HCT116 (cell line): ENCODE results near the gene RTL1. TPM values are rescaled to one million over a fixed set of nuclear protein-coding genes. Genes with fewer than 3 reads are reported as not detected.

Experiments
- ATAC-seq: fragments of 200-7000 bp; cut with Tn5 transposase; 2 replicates; pipeline ENCODE4 v1.9.1; 2020; ENCODE audit warnings: mild to moderate bottlenecking, moderate library complexity
- BruUV-seq: library from RNA; stranded (reverse); fragments of 400-500 nt; replicated peaks from 2 replicates; lab custom pipeline; 2021; lab: Mats Ljungman, UMichigan
- CTCF ChIA-PET: fragments of 300-600 bp; sonication (Branson Sonifier 250); formaldehyde crosslinking; loops from one replicate; lab custom pipeline; 2021; ENCODE audit warnings: antibody characterized with exemption; lab: Charles Lee
- POLR2A ChIA-PET: fragments of 300-600, 350-600 bp; sonication (Branson Sonifier 250); formaldehyde crosslinking; loops from one replicate; lab custom pipeline; 2021; ENCODE audit warnings: antibody characterized with exemption; lab: Charles Lee
- RAD21 ChIA-PET, 2 experiments: fragments of 300-600 bp; sonication (Branson Sonifier 250); formaldehyde crosslinking; loops; one replicate each; lab custom pipeline; 2023; ENCODE audit warnings: low total read pairs in 2 of 2; ENCODE audit not compliant: uncharacterized antibody in 2 of 2, unreplicated experiment in 2 of 2, low non-redundant PET in 1 of 2; lab: Charles Lee
- DNase-seq: peaks from one replicate; pipeline ENCODE4 v3.0.0-alpha.2; 2010; ENCODE audit warnings: low read depth, low spot score
- H2AFZ ChIP-seq: fragments of 200-600 bp; shearing (Covaris generic), sonication (generic); 2 replicates; pipeline ENCODE4 v1.6.1; 2017; ENCODE audit warnings: low read depth, mixed run types, mixed read lengths, antibody characterized with exemption, low read length; ENCODE audit not compliant: poor library complexity, severe bottlenecking
- H3K27ac ChIP-seq: 2 replicates; pipeline ENCODE4 v1.5.1; 2012; ENCODE audit warnings: low read depth, low read length
- H3K27me3 ChIP-seq: fragments of 200-600 bp; sonication (generic); 2 replicates; pipeline ENCODE4 v1.6.1; 2016; ENCODE audit warnings: mixed run types, low read length, mixed read lengths; ENCODE audit not compliant: insufficient read depth
- H3K36me3 ChIP-seq, 2 experiments: fragments of 200-500 bp in 1 of 2; fragments of 200-600 bp in 1 of 2; sonication (Bioruptor generic) in 1 of 2; sonication (generic) in 1 of 2; 2 replicates each; pipeline versions ENCODE4 v1.5.1 to v1.6.1; 2014 to 2016; ENCODE audit warnings: low read length in 2 of 2, inconsistent platforms in 1 of 2, mixed read lengths in 1 of 2, mixed run types in 1 of 2; ENCODE audit not compliant: insufficient read depth in 2 of 2, control insufficient read depth in 1 of 2
- H3K4me1 ChIP-seq, 2 experiments: fragments of 200-600 bp in 1 of 2; sonication (generic) in 1 of 2; 2 replicates each; pipeline versions ENCODE4 v1.5.1 to v1.6.1; 2012 to 2017; ENCODE audit warnings: low read length in 2 of 2, inconsistent platforms in 1 of 2, mild to moderate bottlenecking in 1 of 2, mixed read lengths in 1 of 2, mixed run types in 1 of 2, moderate library complexity in 1 of 2; ENCODE audit not compliant: insufficient read depth in 2 of 2, control insufficient read depth in 1 of 2
- H3K4me2 ChIP-seq: fragments of 200-600 bp; sonication (generic); 2 replicates; pipeline ENCODE4 v1.6.1; 2017; ENCODE audit warnings: mixed run types, low read length, mixed read lengths
- H3K4me3 ChIP-seq, 2 experiments: fragments of 200-600 bp in 1 of 2; sonication (generic) in 1 of 2; replicated peaks in 1 of 2; 2 replicates each; pipeline ENCODE4 v1.5.1; 2011 to 2016; ENCODE audit warnings: low read length in 2 of 2, control low read depth in 1 of 2, low read depth in 1 of 2, mild to moderate bottlenecking in 1 of 2, mixed read lengths in 1 of 2, mixed run types in 1 of 2
- H3K79me2 ChIP-seq: fragments of 200-600 bp; sonication (generic); 2 replicates; pipeline ENCODE4 v1.6.1; 2017; ENCODE audit warnings: mild to moderate bottlenecking, mixed run types, low read length, moderate library complexity, mixed read lengths; ENCODE audit not compliant: insufficient read depth
- H3K9ac ChIP-seq: fragments of 200-600 bp; sonication (generic); 2 replicates; pipeline ENCODE4 v1.6.1; 2016; ENCODE audit warnings: low read length, mixed read lengths
- H3K9me2 ChIP-seq: fragments of 200-600 bp; sonication (generic), shearing (Covaris generic); 2 replicates; pipeline ENCODE4 v1.6.1; 2017; ENCODE audit warnings: mixed run types, mild to moderate bottlenecking, moderate library complexity; ENCODE audit not compliant: insufficient read depth
- H3K9me3 ChIP-seq, 2 experiments: fragments of 200-500 bp in 1 of 2; fragments of 200-600 bp in 1 of 2; sonication (Bioruptor generic) in 1 of 2; sonication (generic) in 1 of 2; 2 replicates each; pipeline ENCODE4 v1.6.1; 2014 to 2017; ENCODE audit warnings: low read length in 2 of 2, mixed read lengths in 2 of 2, inconsistent platforms in 1 of 2, low read depth in 1 of 2, mild to moderate bottlenecking in 1 of 2, mixed run types in 1 of 2, moderate library complexity in 1 of 2; ENCODE audit not compliant: control insufficient read depth in 1 of 2, insufficient read depth in 1 of 2
- H4K20me1 ChIP-seq: fragments of 200-600 bp; sonication (generic), shearing (Covaris generic); 2 replicates; pipeline ENCODE4 v1.6.1; 2017; ENCODE audit warnings: mixed run types, mild to moderate bottlenecking, moderate library complexity; ENCODE audit not compliant: insufficient read depth
- CBX3 ChIP-seq: IDR thresholded peaks from 2 replicates; pipeline ENCODE4 v1.6.1; 2012; ENCODE audit warnings: low read depth
- CEBPB ChIP-seq: IDR thresholded peaks from 2 replicates; pipeline ENCODE4 v1.6.1; 2012; ENCODE audit warnings: low read depth
- EGR1 ChIP-seq: IDR thresholded peaks from 2 replicates; pipeline ENCODE4 v1.6.1; 2012; ENCODE audit warnings: low read depth
- ELF1 ChIP-seq: IDR thresholded peaks from 2 replicates; pipeline ENCODE4 v1.6.1; 2012; ENCODE audit warnings: low read depth, borderline replicate concordance
- EZH2 ChIP-seq: fragments of 200-600 bp; sonication (generic); IDR thresholded peaks from 2 replicates; pipeline ENCODE4 v1.6.1; 2017; ENCODE audit warnings: antibody characterized with exemption, mixed run types
- EZH2phosphoT487 ChIP-seq: fragments of 200-600 bp; IDR thresholded peaks from 2 replicates; pipeline ENCODE4 v1.6.1; 2018; ENCODE audit warnings: antibody characterized with exemption, borderline replicate concordance
- FOSL1 ChIP-seq: IDR thresholded peaks from 2 replicates; pipeline ENCODE4 v1.6.1; 2012; ENCODE audit warnings: low read depth
- JUND ChIP-seq: IDR thresholded peaks from 2 replicates; pipeline ENCODE4 v1.6.1; 2012
- POLR2A ChIP-seq: IDR thresholded peaks from 2 replicates; pipeline ENCODE4 v1.7.0; 2011; ENCODE audit warnings: borderline replicate concordance; ENCODE audit not compliant: insufficient read depth, insufficient read length; ENCODE audit errors: extremely low read depth
- RAD21 ChIP-seq: IDR thresholded peaks from 2 replicates; pipeline ENCODE4 v1.6.1; 2012; ENCODE audit warnings: low read depth, mild to moderate bottlenecking
- SIN3A ChIP-seq: IDR thresholded peaks from 2 replicates; pipeline ENCODE4 v1.6.1; 2012; ENCODE audit warnings: low read depth
- TCF7L2 ChIP-seq: IDR thresholded peaks from 2 replicates; pipeline ENCODE4 v1.7.0; 2011; ENCODE audit warnings: borderline replicate concordance, inconsistent platforms; ENCODE audit not compliant: insufficient read depth, insufficient read length; ENCODE audit errors: extremely low read depth
- YY1 ChIP-seq: IDR thresholded peaks from 2 replicates; pipeline ENCODE4 v1.6.1; 2011; ENCODE audit warnings: low read length, low read depth, moderate library complexity, mild to moderate bottlenecking; ENCODE audit not compliant: insufficient replicate concordance; ENCODE audit errors: extremely low read depth
- ZNF274 ChIP-seq: fragments of 200-500 bp; sonication (Bioruptor generic); IDR thresholded peaks from 2 replicates; pipeline ENCODE4 v1.6.1; 2014; ENCODE audit warnings: mild to moderate bottlenecking, low read depth, low read length, inconsistent platforms
- intact Hi-C: fragments of 100-400 bp; cut with micrococcal nuclease; formaldehyde crosslinking; loops from 2 replicates; pipeline ENCODE4 v1.10.0; 2022
- total RNA-seq: library from RNA; stranded (reverse); gene quantifications from one replicate; pipeline ENCODE4 v1.2.1, GENCODE V29; 2021; ENCODE audit not compliant: unreplicated experiment
- TF ChIP-seq, protein P1 (sequence below): IDR thresholded peaks from 2 replicates; pipeline ENCODE4 v1.6.1; 2012; ENCODE audit warnings: low read depth
- TF ChIP-seq, protein P2 (sequence below), 3 experiments: fragments of 200-600 bp in 1 of 3; sonication (generic) in 1 of 3; IDR thresholded peaks in 2 of 3; conservative IDR thresholded peaks in 1 of 3; 2 replicates each; pipeline ENCODE4 v1.5.1; 2012 to 2017; ENCODE audit warnings: low read depth in 2 of 3, low read length in 2 of 3, antibody characterized with exemption in 1 of 3, borderline replicate concordance in 1 of 3, control low read depth in 1 of 3, mild to moderate bottlenecking in 1 of 3, mixed read lengths in 1 of 3, mixed run types in 1 of 3, moderate library complexity in 1 of 3; ENCODE audit not compliant: insufficient read depth in 1 of 3
- TF ChIP-seq, protein P3 (sequence below): IDR thresholded peaks from 2 replicates; pipeline ENCODE4 v1.6.1; 2011; ENCODE audit warnings: mild to moderate bottlenecking, low read length, moderate library complexity; ENCODE audit not compliant: insufficient replicate concordance; ENCODE audit errors: extremely low read depth
- TF ChIP-seq, protein P4 (sequence below): IDR thresholded peaks from 2 replicates; pipeline ENCODE4 v1.6.1; 2012

RTL1 gene
- total RNA-seq, 1 experiment from 2014 or later = not detected

DNA sequence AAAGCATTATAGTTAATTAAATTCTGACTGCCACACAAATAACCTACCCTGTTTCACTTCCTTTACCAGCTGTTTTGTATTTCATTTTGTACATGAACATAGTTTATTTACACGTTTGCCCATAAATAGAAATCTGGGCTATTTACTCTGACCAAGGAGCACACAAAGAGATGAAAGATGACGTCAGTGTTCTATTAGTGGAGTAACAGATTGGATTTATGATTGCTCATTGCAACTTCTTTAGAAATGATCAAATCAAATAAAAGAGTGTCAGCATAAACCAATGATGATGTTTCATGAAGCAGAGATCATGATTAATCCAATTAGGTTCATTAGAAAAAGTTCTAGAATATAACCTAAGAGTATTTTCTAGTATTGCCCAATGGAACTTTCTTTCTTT lies 12.0 kb upstream of the RTL1 start:
- H4K20me1 ChIP-seq = no peaks in the 10 kb centered on the region
- BruUV-seq = no TSS peak
- no peak overlapping the region for H3K4me3 ChIP-seq
- H3K9me3 ChIP-seq = no peaks in the 10 kb centered on the region
- intact Hi-C loops = no loop called here
- no peak overlapping the region for H2AFZ ChIP-seq
- DNase-seq (no peak), ATAC-seq (no peak)
- H3K9ac ChIP-seq = no peak overlapping the region
- H3K4me2 ChIP-seq = no peak overlapping the region
- H3K79me2 ChIP-seq = no peaks in the 10 kb centered on the region
- POLR2A ChIA-PET = no interaction called here
- no peaks in the 10 kb centered on the region for H3K9me2 ChIP-seq
- RAD21 ChIA-PET = no interaction called here
- no peaks in the 10 kb centered on the region for H3K27me3 ChIP-seq
- no peak overlapping the region for H3K27ac ChIP-seq
- TF ChIP-seq, protein P1, sequence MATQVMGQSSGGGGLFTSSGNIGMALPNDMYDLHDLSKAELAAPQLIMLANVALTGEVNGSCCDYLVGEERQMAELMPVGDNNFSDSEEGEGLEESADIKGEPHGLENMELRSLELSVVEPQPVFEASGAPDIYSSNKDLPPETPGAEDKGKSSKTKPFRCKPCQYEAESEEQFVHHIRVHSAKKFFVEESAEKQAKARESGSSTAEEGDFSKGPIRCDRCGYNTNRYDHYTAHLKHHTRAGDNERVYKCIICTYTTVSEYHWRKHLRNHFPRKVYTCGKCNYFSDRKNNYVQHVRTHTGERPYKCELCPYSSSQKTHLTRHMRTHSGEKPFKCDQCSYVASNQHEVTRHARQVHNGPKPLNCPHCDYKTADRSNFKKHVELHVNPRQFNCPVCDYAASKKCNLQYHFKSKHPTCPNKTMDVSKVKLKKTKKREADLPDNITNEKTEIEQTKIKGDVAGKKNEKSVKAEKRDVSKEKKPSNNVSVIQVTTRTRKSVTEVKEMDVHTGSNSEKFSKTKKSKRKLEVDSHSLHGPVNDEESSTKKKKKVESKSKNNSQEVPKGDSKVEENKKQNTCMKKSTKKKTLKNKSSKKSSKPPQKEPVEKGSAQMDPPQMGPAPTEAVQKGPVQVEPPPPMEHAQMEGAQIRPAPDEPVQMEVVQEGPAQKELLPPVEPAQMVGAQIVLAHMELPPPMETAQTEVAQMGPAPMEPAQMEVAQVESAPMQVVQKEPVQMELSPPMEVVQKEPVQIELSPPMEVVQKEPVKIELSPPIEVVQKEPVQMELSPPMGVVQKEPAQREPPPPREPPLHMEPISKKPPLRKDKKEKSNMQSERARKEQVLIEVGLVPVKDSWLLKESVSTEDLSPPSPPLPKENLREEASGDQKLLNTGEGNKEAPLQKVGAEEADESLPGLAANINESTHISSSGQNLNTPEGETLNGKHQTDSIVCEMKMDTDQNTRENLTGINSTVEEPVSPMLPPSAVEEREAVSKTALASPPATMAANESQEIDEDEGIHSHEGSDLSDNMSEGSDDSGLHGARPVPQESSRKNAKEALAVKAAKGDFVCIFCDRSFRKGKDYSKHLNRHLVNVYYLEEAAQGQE = no peak
- TF ChIP-seq, protein P2, sequence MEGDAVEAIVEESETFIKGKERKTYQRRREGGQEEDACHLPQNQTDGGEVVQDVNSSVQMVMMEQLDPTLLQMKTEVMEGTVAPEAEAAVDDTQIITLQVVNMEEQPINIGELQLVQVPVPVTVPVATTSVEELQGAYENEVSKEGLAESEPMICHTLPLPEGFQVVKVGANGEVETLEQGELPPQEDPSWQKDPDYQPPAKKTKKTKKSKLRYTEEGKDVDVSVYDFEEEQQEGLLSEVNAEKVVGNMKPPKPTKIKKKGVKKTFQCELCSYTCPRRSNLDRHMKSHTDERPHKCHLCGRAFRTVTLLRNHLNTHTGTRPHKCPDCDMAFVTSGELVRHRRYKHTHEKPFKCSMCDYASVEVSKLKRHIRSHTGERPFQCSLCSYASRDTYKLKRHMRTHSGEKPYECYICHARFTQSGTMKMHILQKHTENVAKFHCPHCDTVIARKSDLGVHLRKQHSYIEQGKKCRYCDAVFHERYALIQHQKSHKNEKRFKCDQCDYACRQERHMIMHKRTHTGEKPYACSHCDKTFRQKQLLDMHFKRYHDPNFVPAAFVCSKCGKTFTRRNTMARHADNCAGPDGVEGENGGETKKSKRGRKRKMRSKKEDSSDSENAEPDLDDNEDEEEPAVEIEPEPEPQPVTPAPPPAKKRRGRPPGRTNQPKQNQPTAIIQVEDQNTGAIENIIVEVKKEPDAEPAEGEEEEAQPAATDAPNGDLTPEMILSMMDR (IDR thresholded peaks at IDR 0.05 in 2 of 3, conservative IDR thresholded peaks at IDR 0.05 in 1 of 3; ENCODE audit: borderline replicate concordance in 1 of 3, insufficient read depth in 1 of 3, low read depth in 2 of 3, low read length in 2 of 3) = no peak
- TF ChIP-seq YY1 (no peak), POLR2A (no peak), ZNF274 (no peak), EZH2 (no peak), JUND (no peak), ELF1 (no peak), CBX3 (no peak), FOSL1 (no peak), EZH2phosphoT487 (no peak), SIN3A (no peak), RAD21 (no peak), EGR1 (no peak), TCF7L2 (no peak), CEBPB (no peak)
- TF ChIP-seq, protein P3, sequence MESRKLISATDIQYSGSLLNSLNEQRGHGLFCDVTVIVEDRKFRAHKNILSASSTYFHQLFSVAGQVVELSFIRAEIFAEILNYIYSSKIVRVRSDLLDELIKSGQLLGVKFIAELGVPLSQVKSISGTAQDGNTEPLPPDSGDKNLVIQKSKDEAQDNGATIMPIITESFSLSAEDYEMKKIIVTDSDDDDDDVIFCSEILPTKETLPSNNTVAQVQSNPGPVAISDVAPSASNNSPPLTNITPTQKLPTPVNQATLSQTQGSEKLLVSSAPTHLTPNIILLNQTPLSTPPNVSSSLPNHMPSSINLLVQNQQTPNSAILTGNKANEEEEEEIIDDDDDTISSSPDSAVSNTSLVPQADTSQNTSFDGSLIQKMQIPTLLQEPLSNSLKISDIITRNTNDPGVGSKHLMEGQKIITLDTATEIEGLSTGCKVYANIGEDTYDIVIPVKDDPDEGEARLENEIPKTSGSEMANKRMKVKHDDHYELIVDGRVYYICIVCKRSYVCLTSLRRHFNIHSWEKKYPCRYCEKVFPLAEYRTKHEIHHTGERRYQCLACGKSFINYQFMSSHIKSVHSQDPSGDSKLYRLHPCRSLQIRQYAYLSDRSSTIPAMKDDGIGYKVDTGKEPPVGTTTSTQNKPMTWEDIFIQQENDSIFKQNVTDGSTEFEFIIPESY = no peak
- TF ChIP-seq, protein P4, sequence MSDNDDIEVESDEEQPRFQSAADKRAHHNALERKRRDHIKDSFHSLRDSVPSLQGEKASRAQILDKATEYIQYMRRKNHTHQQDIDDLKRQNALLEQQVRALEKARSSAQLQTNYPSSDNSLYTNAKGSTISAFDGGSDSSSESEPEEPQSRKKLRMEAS = no peak
- H3K36me3 ChIP-seq = no peaks in the 10 kb centered on the region
- CTCF ChIA-PET = no interaction called here
- H3K4me1 ChIP-seq = no peaks in the 10 kb centered on the region
